ENCODE results near the gene TBCE. TPM values are rescaled to one million over a fixed set of nuclear protein-coding genes. Genes with fewer than 3 reads are reported as not detected.

The TBCE gene
- total and polyA plus RNA-seq, 9 of the 15 experiments (the other 6 are each of a cell fraction or from before 2014, with no cell fraction given): 52.6 to 92.1 (median 82.1) TPM

GRCh38 chr1:235442788-235443429 lies 75.7 kb downstream of the TBCE start (continued):
- TF ChIP-seq ZNF140 (CRISPR knock-in tag; IDR thresholded peaks at IDR 0.05): no peak
- no peak for TF ChIP-seq CREBBP (IDR thresholded peaks at IDR 0.05; ENCODE audit: low read depth, low read length)
- TF ChIP-seq TEAD2 (tag; IDR thresholded peaks at IDR 0.05): no peak
- no peak for TF ChIP-seq TAF1 (IDR thresholded peaks at IDR 0.05; ENCODE audit: control insufficient read depth, extremely low read depth, insufficient read depth, low read length, severe bottlenecking)
- no peak for TF ChIP-seq ATF2 (CRISPR knock-in tag; IDR thresholded peaks at IDR 0.05)
- no peak for TF ChIP-seq FOXM1 (IDR thresholded peaks at IDR 0.05; ENCODE audit: low read depth)
- no peak for TF ChIP-seq FOXM1 (CRISPR knock-in tag; IDR thresholded peaks at IDR 0.05; ENCODE audit: low read depth)
- TF ChIP-seq MYC (IDR thresholded peaks at IDR 0.05; ENCODE audit: low read depth, low read length): no peak
- no peak for TF ChIP-seq MYC (CRISPR knock-in tag; IDR thresholded peaks at IDR 0.05; ENCODE audit: borderline replicate concordance, low read depth)
- no peak for TF ChIP-seq ELK1 (CRISPR knock-in tag; IDR thresholded peaks at IDR 0.05)
- TF ChIP-seq SRSF9 (IDR thresholded peaks at IDR 0.05; ENCODE audit: borderline replicate concordance, low read depth, low read length): no peak
- TF ChIP-seq RNF219 (CRISPR knock-in tag; IDR thresholded peaks at IDR 0.05): no peak
- no peak for TF ChIP-seq ZKSCAN1 (IDR thresholded peaks at IDR 0.05; ENCODE audit: low read depth, low read length)
- 0 out of 2 replicates have a peak, but pooled peaks have one; percentile 19 for TF ChIP-seq NKRF (IDR thresholded peaks at IDR 0.05; ENCODE audit: borderline replicate concordance)
- no peak for TF ChIP-seq ZNF436 (CRISPR knock-in tag; IDR thresholded peaks at IDR 0.05)
- no peak for TF ChIP-seq ZC3H4 (CRISPR knock-in tag; IDR thresholded peaks at IDR 0.05; ENCODE audit: borderline replicate concordance)
- no peak for TF ChIP-seq ZC3H11A (IDR thresholded peaks at IDR 0.05; ENCODE audit: low read depth, low read length)
- TF ChIP-seq GTF3C2 (IDR thresholded peaks at IDR 0.05; ENCODE audit: borderline replicate concordance, extremely low read depth, insufficient read length): no peak
